Left lobe of liver (tissue), 2 donors: ENCODE measurements around the gene FBXW4. TPM values are rescaled to one million over a fixed set of nuclear protein-coding genes. Genes with fewer than 3 reads are reported as not detected.

ENCODE experiments used
- ATAC-seq: fragments of 200-7000 bp; cut with Tn5 transposase; one replicate; pipeline ENCODE4 v1.9.1; 2020; ENCODE audit warnings: mild to moderate bottlenecking, moderate library complexity
- DNase-seq: peaks from one replicate; pipeline ENCODE4 v3.0.0-alpha.2; 2020; ENCODE audit warnings: low spot score
- total RNA-seq: library from RNA; stranded (reverse); gene quantifications from one replicate; pipeline ENCODE4 v1.2.1, GENCODE V29; 2021
- donor health status: DM: no; HTN: no; CAD: no; lungs with moderate emphysema.
- donor health status: DM: no; HTN: yes; CAD: no.

Gene FBXW4
- total RNA-seq, result 32.2 TPM

- peak; percentile 69 for DNase-seq
- ATAC-seq, result peak; percentile 78
These were observed at the start of gene FBXW4 for GRCh38 chr10:101694674-101695403. TSS of gene FBXW4 (minus strand) at chr10:101695170. CDS start at chr10:101695105, 65 bp downstream.

- ATAC-seq, result no peak
- no peak for DNase-seq
These were observed 49.3 kb upstream of the FBXW4 start for GRCh38 chr10:101744267-101744666.

GRCh38 chr10:101741938-101742337, 47.0 kb upstream of the FBXW4 start:
- no peak for DNase-seq

GRCh38 chr10:101736666-101737065, 41.7 kb upstream of the FBXW4 start:
- no peak for ATAC-seq

More at GRCh38 chr10:101741938-101742337, 47.0 kb upstream of the FBXW4 start:
- ATAC-seq, result no peak

GRCh38 chr10:101732096-101732495, 37.1 kb upstream of the FBXW4 start:
- no peak for DNase-seq
- no peak for ATAC-seq

More at GRCh38 chr10:101736666-101737065, 41.7 kb upstream of the FBXW4 start:
- DNase-seq, result no peak

GRCh38 chr10:101726115-101726387, 31.1 kb upstream of the FBXW4 start:
- no peak for DNase-seq
- ATAC-seq, result no peak

- ATAC-seq (no peak), DNase-seq (no peak)
These were observed 30.5 kb upstream of the FBXW4 start for GRCh38 chr10:101725296-101726114.

- ATAC-seq, result no peak
- DNase-seq, result no peak
These were observed 29.5 kb upstream of the FBXW4 start for GRCh38 chr10:101724446-101724845.

- DNase-seq (no peak), ATAC-seq (no peak)
These were observed 28.2 kb upstream of the FBXW4 start for GRCh38 chr10:101723176-101723575.

GRCh38 chr10:101721806-101722205, 26.8 kb upstream of the FBXW4 start:
- ATAC-seq, result no peak

GRCh38 chr10:101720606-101721230, 25.7 kb upstream of the FBXW4 start:
- no peak for DNase-seq
- no peak for ATAC-seq

More at GRCh38 chr10:101721806-101722205, 26.8 kb upstream of the FBXW4 start:
- DNase-seq, result no peak

GRCh38 chr10:101718690-101719275, 23.8 kb upstream of the FBXW4 start:
- no peak for DNase-seq
- ATAC-seq, result no peak

GRCh38 chr10:101716891-101717659, 22.1 kb upstream of the FBXW4 start:
- no peak for ATAC-seq
- no peak for DNase-seq

GRCh38 chr10:101712997-101713396, 18.0 kb upstream of the FBXW4 start:
- no peak for ATAC-seq
- DNase-seq, result no peak

GRCh38 chr10:101710793-101711192, 15.8 kb upstream of the FBXW4 start:
- no peak for ATAC-seq
- no peak for DNase-seq

GRCh38 chr10:101710059-101710695, 15.2 kb upstream of the FBXW4 start:
- DNase-seq (no peak), ATAC-seq (peak; percentile 23)

GRCh38 chr10:101709359-101710058, 14.5 kb upstream of the FBXW4 start:
- no peak for ATAC-seq
- DNase-seq, result no peak

- no peak for ATAC-seq
These were observed 13.9 kb upstream of the FBXW4 start for GRCh38 chr10:101708870-101709269.

GRCh38 chr10:101708073-101708472, 13.1 kb upstream of the FBXW4 start:
- ATAC-seq (no peak), DNase-seq (no peak)

More at GRCh38 chr10:101708870-101709269, 13.9 kb upstream of the FBXW4 start:
- DNase-seq, result no peak
